Gastroesophageal sphincter (tissue), 4 donors: ENCODE data around the gene ZNF507. TPM values are rescaled to one million over a fixed set of nuclear protein-coding genes. Genes with fewer than 3 reads are reported as not detected.
"Not testable (repeated sequence)": the region's sequence is repeated elsewhere in the genome, so short reads cannot be mapped to it uniquely, and the experiment has no call there.

Experiments used
- ATAC-seq: fragments of 150-250 bp; one replicate; pipeline ENCODE4 v1.9.1; 2016; ENCODE audit warnings: mild to moderate bottlenecking, moderate library complexity
- H3K27ac ChIP-seq, 4 donors: fragments of 200-600 bp; sonication (generic) in 3 of 4; 1 replicate in 3 of 4; 2 replicates in 1 of 4; pipeline ENCODE4 v1.5.1; 2016 to 2019
- H3K27me3 ChIP-seq: fragments of 200-600 bp; sonication (generic); one replicate; pipeline ENCODE4 v1.5.1; 2019
- H3K36me3 ChIP-seq, 2 donors: fragments of 200-600 bp; sonication (generic); one replicate each; pipeline ENCODE4 v1.5.1; 2019; ENCODE audit warnings: control low read depth in 1 of 2
- H3K4me1 ChIP-seq, 3 donors: fragments of 200-600 bp; sonication (generic); 1 replicate in 2 of 3; 2 replicates in 1 of 3; pipeline ENCODE4 v1.5.1; 2016 to 2019; ENCODE audit warnings: control low read depth in 2 of 3
- H3K4me3 ChIP-seq, 2 donors: fragments of 200-600 bp; sonication (generic); one replicate each; pipeline ENCODE4 v1.5.1; 2019; ENCODE audit warnings: mild to moderate bottlenecking in 1 of 2, moderate library complexity in 1 of 2
- H3K9me3 ChIP-seq, 3 donors: fragments of 200-600 bp; sonication (generic); one replicate each; pipeline ENCODE4 v1.5.1; 2017 to 2019; ENCODE audit warnings: control low read depth in 2 of 3
- CTCF ChIP-seq, 4 experiments: fragments of 200-600 bp in 2 of 4; fragments of 450-650 bp in 2 of 4; sonication (generic) in 1 of 4; IDR thresholded peaks; one replicate each; pipeline ENCODE4 v1.5.1; 2017 to 2019; ENCODE audit warnings: antibody characterized with exemption in 4 of 4, mild to moderate bottlenecking in 2 of 4, moderate library complexity in 2 of 4
- EP300 ChIP-seq: sonication (generic); formaldehyde crosslinking; IDR thresholded peaks from one replicate; pipeline ENCODE4 v1.6.1; 2017; ENCODE audit warnings: antibody characterized with exemption, mild to moderate bottlenecking
- POLR2A ChIP-seq, 2 donors: fragments of 450-650 bp; IDR thresholded peaks; one replicate each; pipeline ENCODE4 v1.6.1; 2017; ENCODE audit warnings: antibody characterized with exemption in 2 of 2, mild to moderate bottlenecking in 2 of 2, moderate library complexity in 1 of 2
- POLR2AphosphoS5 ChIP-seq: sonication (generic); formaldehyde crosslinking; IDR thresholded peaks from one replicate; pipeline ENCODE4 v1.6.1; 2017; ENCODE audit warnings: antibody characterized with exemption
- whole genome bisulfite sequencing, 2 donors: methylation state at CpG; one replicate each; pipeline ENCODE4 v1.1.5; 2018; ENCODE audit warnings: low coverage in 1 of 2; 5-methylcytosine and 5-hydroxymethylcytosine counted together
- total RNA-seq, 4 donors: library from RNA; depleted of rRNA; stranded (reverse); fragments of >200 nt; gene quantifications; one replicate each; pipeline ENCODE4 v1.1.0, GENCODE V29; 2016

ZNF507 gene
- total RNA-seq, 4 donors from 2014 or later = 13.9 to 28.8 (median 22.3) TPM

- Histone ChIP-seq H3K4me3 (no peak overlapping the region), H3K9me3 (no peaks in the 10 kb centered on the region), H3K4me1 (no peaks in the 10 kb centered on the region), H3K27me3 (no peaks in the 10 kb centered on the region), H3K36me3 (peaks cover 0 to 70% of the 10 kb centered on the region in 2 donors), H3K27ac (no peak overlapping the region)
- WGBS, 2 donors = 96 to 97% methylated on average over 7 to 8 of the region's 8 CpGs
- ATAC-seq = no peak
- TF ChIP-seq CTCF (IDR thresholded peaks at IDR 0.05) (no peak), POLR2A (IDR thresholded peaks at IDR 0.05) (no peak), POLR2AphosphoS5 (no peak), EP300 (no peak)
Observed at GRCh38 chr19:32416749-32417456, 71.5 kb downstream of the ZNF507 start.

GRCh38 chr19:32418155-32418554 is 72.7 kb downstream of the ZNF507 start:
- 83 to 87% methylated on average over 3 of the region's 3 CpGs for WGBS, 2 donors
- TF ChIP-seq POLR2A (IDR thresholded peaks at IDR 0.05) (no peak), EP300 (no peak), CTCF (IDR thresholded peaks at IDR 0.05) (no peak), POLR2AphosphoS5 (no peak)
- Histone ChIP-seq H3K27me3 (no peaks in the 10 kb centered on the region), H3K9me3 (no peaks in the 10 kb centered on the region), H3K4me1 (no peaks in the 10 kb centered on the region), H3K27ac (no peak overlapping the region), H3K4me3 (no peak overlapping the region), H3K36me3 (peaks cover 0 to 60% of the 10 kb centered on the region in 2 donors)
- ATAC-seq = no peak

- Histone ChIP-seq H3K4me3 (no peak overlapping the region), H3K9me3 (no peaks in the 10 kb centered on the region), H3K27ac (no peak overlapping the region), H3K27me3 (no peaks in the 10 kb centered on the region), H3K4me1 (no peaks in the 10 kb centered on the region), H3K36me3 (peaks cover 0 to 29% of the 10 kb centered on the region in 2 donors)
- 75 to 80% methylated on average over 6 to 7 of the region's 7 CpGs for WGBS, 2 donors
- no peak for TF ChIP-seq POLR2A (IDR thresholded peaks at IDR 0.05)
- no peak for TF ChIP-seq POLR2AphosphoS5
- TF ChIP-seq CTCF (IDR thresholded peaks at IDR 0.05) = no peak
- TF ChIP-seq EP300 = no peak
- no peak for ATAC-seq
Observed at GRCh38 chr19:32421589-32422361, 76.4 kb downstream of the ZNF507 start.

- H3K27ac ChIP-seq = no peak overlapping the region
- peaks cover 0 to 24% of the 10 kb centered on the region in 2 donors for H3K36me3 ChIP-seq
- ATAC-seq = no peak
- WGBS, 2 donors = 71 to 79% methylated on average over 3 of the region's 3 CpGs
- no peak overlapping the region for H3K4me3 ChIP-seq
- H3K9me3 ChIP-seq = no peaks in the 10 kb centered on the region
- no peak for TF ChIP-seq POLR2A (IDR thresholded peaks at IDR 0.05)
- TF ChIP-seq CTCF (IDR thresholded peaks at IDR 0.05) = no peak
- TF ChIP-seq POLR2AphosphoS5 = no peak
- no peak for TF ChIP-seq EP300
- no peaks in the 10 kb centered on the region for H3K4me1 ChIP-seq
- no peaks in the 10 kb centered on the region for H3K27me3 ChIP-seq
Observed at GRCh38 chr19:32422435-32422834, 77.0 kb downstream of the ZNF507 start.

GRCh38 chr19:32423944-32424343 is 78.5 kb downstream of the ZNF507 start:
- H3K4me1 ChIP-seq, H3K27me3 ChIP-seq, ATAC-seq, H3K27ac ChIP-seq, H3K4me3 ChIP-seq, H3K9me3 ChIP-seq: not testable (repeated sequence)
- peaks cover 0 to 26% of the 10 kb centered on the region in 2 donors for H3K36me3 ChIP-seq
- 83% methylated on average over 2 of the region's 3 CpGs; no CpG with 5 or more reads in 1 of the 2 donors for WGBS, 2 donors
